H7 (cell line): ENCODE measurements around the gene KIR2DL1. TPM values are rescaled to one million over a fixed set of nuclear protein-coding genes. Genes with fewer than 3 reads are reported as not detected.
"Not testable (repeated sequence)": the region's sequence is repeated elsewhere in the genome, so short reads cannot be mapped to it uniquely, and the experiment has no call there.

Experiments used
- DNase-seq: peaks from one replicate; pipeline ENCODE4 v3.0.0; 2012
- H3K27me3 ChIP-seq: 2 replicates; pipeline ENCODE4 v1.6.0; 2011; ENCODE audit warnings: mild to moderate bottlenecking, low read length; ENCODE audit not compliant: control insufficient read depth, insufficient read depth
- H3K36me3 ChIP-seq: replicated peaks from 2 replicates; pipeline ENCODE4 v1.5.1; 2011; ENCODE audit warnings: low read length; ENCODE audit not compliant: control insufficient read depth, insufficient read depth
- H3K4me3 ChIP-seq: 2 replicates; pipeline ENCODE4 v1.5.1; 2011; ENCODE audit warnings: low read depth, mild to moderate bottlenecking, control low read depth, low read length, moderate library complexity; ENCODE audit not compliant: insufficient read depth
- total RNA-seq: library from RNA; depleted of rRNA; stranded (reverse); fragments of >200 nt; shearing (Covaris generic); gene quantifications from 2 replicates; pipeline ENCODE4 v1.2.3, GENCODE V29; 2014

The KIR2DL1 gene
- total RNA-seq, 1 experiment from 2014 or later = not detected

- H3K27me3 ChIP-seq, H3K4me3 ChIP-seq, DNase-seq, H3K36me3 ChIP-seq: not testable (repeated sequence)
These were observed 19.3 kb upstream of the KIR2DL1 start for GRCh38 chr19:54750276-54750675.

GRCh38 chr19:54756204-54757110 lies 13.1 kb upstream of the KIR2DL1 start:
- not testable (repeated sequence) for DNase-seq, H3K4me3 ChIP-seq, H3K27me3 ChIP-seq, H3K36me3 ChIP-seq

GRCh38 chr19:54758577-54758976 lies 11.0 kb upstream of the KIR2DL1 start:
- H3K27me3 ChIP-seq, H3K36me3 ChIP-seq, H3K4me3 ChIP-seq, DNase-seq: not testable (repeated sequence)

- H3K4me3 ChIP-seq, H3K27me3 ChIP-seq, DNase-seq, H3K36me3 ChIP-seq: not testable (repeated sequence)
These were observed 5.4 kb upstream of the KIR2DL1 start for GRCh38 chr19:54764219-54764618.

- H3K36me3 ChIP-seq, H3K27me3 ChIP-seq, H3K4me3 ChIP-seq, DNase-seq: not testable (repeated sequence)
These were observed 3.1 kb upstream of the KIR2DL1 start for GRCh38 chr19:54766464-54766863.

GRCh38 chr19:54770511-54770910 lies 918 bp downstream of the KIR2DL1 start:
- H3K27me3 ChIP-seq, H3K36me3 ChIP-seq, DNase-seq, H3K4me3 ChIP-seq: not testable (repeated sequence)

DNA sequence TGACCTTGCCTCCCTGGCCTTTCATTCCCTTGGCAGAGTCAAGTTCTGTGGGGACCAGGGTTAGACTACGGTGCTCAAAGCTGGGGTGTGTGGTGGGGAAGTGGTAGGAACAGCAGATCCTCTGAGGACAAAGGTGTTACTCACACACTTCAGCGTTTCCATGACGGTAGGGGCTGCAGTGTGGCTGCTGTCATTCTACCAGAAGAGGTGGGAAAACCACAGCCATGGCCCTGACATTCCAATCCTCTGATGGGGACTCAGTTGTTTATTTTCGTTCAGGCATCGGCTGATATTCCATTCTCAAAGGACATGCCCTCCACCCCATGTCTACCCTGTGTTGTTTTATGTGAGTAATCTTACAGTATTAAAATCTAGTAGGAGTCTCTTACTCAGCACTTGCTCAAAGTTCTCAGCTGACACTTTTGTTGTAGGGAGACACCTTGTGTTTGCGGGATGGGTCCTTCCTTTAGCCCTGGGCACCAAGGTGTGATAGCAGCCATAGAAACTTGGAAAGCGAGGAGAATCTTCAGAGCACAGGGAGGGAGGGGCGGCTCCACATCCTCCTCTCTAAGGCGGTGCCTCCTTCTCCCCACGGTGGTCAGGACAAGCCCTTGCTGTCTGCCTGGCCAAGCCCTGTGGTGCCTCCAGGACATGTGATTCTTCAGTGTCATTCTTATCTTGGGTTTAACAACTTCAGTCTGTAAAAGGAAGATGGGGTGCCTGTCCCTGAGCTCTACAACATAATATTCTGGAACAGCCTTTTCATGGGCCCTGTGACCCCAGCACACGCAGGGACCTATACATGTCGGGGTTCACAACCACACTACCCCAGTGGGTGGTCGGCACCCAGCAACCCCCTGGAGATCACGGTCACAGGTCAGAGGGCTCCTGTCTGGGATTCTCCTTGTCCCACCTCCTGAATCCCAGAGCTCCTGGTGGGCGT lies 1.7 kb downstream of the KIR2DL1 start:
- not testable (repeated sequence) for H3K27me3 ChIP-seq, H3K36me3 ChIP-seq, DNase-seq, H3K4me3 ChIP-seq

DNA sequence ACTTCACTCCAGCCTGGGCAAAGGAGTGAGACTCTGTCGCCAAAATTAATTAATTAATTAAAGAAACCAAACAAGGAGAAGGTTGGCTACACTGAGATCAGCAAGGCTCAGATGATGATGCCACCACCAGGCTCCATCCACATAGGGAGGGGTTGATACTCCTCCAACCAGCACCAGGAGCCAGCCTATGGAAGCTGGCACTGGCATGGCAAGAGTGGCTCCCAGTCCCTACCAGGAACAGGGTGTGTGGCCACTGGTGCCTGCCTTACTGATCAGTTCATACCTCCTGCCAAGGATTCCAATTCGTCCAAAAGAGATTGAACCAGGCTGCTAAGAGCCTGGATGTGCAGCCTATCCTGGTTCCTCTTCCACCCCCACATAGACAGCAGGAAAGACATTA lies 3.1 kb downstream of the KIR2DL1 start:
- DNase-seq, H3K27me3 ChIP-seq, H3K4me3 ChIP-seq, H3K36me3 ChIP-seq: not testable (repeated sequence)

GRCh38 chr19:54775095-54775815 lies 5.7 kb downstream of the KIR2DL1 start:
- not testable (repeated sequence) for H3K4me3 ChIP-seq, H3K36me3 ChIP-seq, DNase-seq, H3K27me3 ChIP-seq

GRCh38 chr19:54775830-54776229 lies 6.2 kb downstream of the KIR2DL1 start:
- H3K4me3 ChIP-seq, DNase-seq, H3K36me3 ChIP-seq, H3K27me3 ChIP-seq: not testable (repeated sequence)

- not testable (repeated sequence) for DNase-seq, H3K27me3 ChIP-seq, H3K36me3 ChIP-seq, H3K4me3 ChIP-seq
These were observed 8.3 kb downstream of the KIR2DL1 start for GRCh38 chr19:54777851-54778250.

DNA sequence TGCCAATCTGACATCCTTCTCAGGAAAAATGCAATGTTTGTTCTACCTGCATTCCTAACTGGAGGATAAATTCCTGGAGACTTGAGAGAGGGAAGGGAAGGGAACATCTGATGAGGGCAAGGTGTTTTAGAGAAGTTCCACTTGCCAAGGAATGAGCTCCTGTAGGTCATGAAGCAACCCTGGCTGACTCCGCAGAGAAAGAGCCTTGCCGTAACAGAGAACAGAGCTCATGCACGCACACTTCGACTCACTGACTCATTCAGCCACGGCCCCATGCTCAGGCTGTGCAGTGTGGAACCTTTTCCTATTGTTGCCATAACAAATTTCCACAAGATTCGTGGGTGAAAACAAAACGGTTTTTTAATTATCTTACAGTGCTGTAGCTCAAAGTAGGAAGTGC lies 9.3 kb downstream of the KIR2DL1 start:
- not testable (repeated sequence) for H3K36me3 ChIP-seq, DNase-seq, H3K4me3 ChIP-seq, H3K27me3 ChIP-seq

GRCh38 chr19:54782916-54783315 lies 13.3 kb downstream of the KIR2DL1 start:
- not testable (repeated sequence) for H3K27me3 ChIP-seq, H3K4me3 ChIP-seq, H3K36me3 ChIP-seq, DNase-seq

DNA sequence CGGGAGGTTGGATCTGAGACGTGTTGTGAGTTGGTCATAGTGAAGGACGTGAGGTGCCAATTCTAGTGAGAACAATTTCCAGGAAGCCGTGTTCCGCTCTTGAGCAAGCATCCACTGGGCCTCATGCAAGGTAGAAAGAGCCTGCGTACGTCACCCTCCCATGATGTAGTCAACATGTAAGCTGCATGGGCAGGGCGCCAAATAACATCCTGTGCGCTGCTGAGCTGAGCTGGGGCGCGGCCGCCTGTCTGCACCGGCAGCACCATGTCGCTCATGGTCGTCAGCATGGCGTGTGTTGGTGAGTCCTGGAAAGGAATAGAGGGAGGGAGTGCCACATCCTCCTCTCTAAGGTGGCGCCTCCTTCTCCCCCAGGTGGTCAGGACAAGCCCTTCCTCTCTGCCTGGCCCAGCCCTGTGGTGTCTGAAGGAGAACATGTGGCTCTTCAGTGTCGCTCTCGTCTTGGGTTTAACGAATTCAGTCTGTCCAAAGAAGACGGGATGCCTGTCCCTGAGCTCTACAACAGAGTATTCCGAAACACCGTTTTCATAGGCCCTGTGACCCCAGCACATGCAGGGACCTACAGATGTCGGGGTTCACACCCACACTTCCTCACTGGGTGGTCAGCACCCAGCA lies 16.6 kb downstream of the KIR2DL1 start:
- DNase-seq = not testable (repeated sequence)

More for the DNA sequence above, 16.6 kb downstream of the KIR2DL1 start:
- not testable (repeated sequence) for H3K27me3 ChIP-seq, H3K4me3 ChIP-seq, H3K36me3 ChIP-seq
